ENCODE measurements around the gene RPL28. TPM values are rescaled to one million over a fixed set of nuclear protein-coding genes. Genes with fewer than 3 reads are reported as not detected.
A peak's percentile ranks its signal among the peaks of the same experiment; 100 is the strongest.

Gene RPL28
- total and polyA plus RNA-seq, 2 of the 13 experiments (the other 11 are each of a cell fraction or from before 2014, with no cell fraction given) = 105 to 420 TPM

DNA sequence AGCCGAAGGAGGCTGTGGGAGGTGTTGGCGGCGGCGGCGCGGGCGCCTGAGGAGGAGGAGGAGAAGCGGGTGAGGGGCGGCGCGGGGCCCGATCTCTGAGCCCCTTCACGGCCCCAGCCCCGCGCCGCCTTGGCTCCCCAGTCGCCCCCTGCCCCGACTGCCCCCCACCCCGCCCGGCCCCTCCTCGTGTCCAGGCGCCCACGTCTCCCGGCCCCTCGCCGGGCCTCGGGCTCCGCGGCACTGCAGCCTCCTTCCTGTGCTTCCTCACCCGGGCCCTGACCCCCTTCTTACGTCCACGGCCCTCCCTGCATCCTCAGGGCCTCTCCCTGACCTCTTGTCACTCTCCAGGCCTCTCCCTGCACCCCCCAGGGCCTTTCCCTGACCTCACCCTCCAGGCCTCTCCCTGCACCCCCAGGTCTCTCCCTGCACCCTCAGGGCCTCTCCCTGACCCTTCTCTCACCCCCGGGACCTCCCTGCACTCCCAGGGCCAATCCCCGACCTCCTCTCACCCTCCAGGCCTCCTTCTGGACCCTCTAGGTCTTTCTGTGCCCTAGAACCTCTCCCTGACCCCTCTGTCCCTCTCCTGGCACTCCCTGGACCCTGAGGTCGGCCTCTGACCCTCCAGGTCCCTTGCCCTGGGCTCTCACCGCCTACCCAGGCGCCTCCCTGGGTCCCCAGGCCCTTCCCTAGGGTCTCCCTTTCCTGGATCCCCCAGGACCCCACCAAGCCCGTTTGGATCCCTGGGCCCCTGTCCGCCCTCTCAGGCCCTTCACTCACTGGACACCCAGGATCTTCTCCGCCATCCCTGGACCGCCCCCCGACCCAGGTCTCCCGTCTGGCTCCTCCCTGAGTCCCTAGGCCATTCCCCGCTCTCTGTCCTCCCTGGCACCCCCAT lies 45.6 kb upstream of the RPL28 start:
- H3K4me2 ChIP-seq (ENCODE audit: low read depth, low read length) = peak overlapping the region; percentile 81
- ChIA-PET POLR2A (interaction anchor here (0.7 to 2.0 kb wide), 28 partner anchors 9 to 314 kb away, joined by 3 to 20 read pairs (median 4); partner anchors contain the start of genes DNAAF3, GARIN5B, HSPBP1 and ISOC2), CTCF (ENCODE audit: low intra/inter-chr PET ratio, low total read pairs) (interaction anchor here (1.1 kb wide), 1 partner anchor 38 kb away, joined by 3 read pairs; no protein-coding TSS in a partner anchor)
- ATAC-seq (peak; percentile 0; the same call in 1 of the 3 replicates), DNase-seq (ENCODE audit: low spot score) (no peak), FAIRE-seq (no peak)
- H3K4me1 ChIP-seq (ENCODE audit: insufficient read depth, low read length) = peaks cover 27% of the 10 kb centered on the region
- H2AFZ ChIP-seq (ENCODE audit: low read length) = no peak overlapping the region
- H3K27me3 ChIP-seq (ENCODE audit: control insufficient read depth in 1 of 2, insufficient read depth in 2 of 2, low read length in 2 of 2) = no peaks in the 10 kb centered on the region; a peak in 1 of 5 replicates
- peak overlapping the region; percentile 95 for H3K9ac ChIP-seq (ENCODE audit: insufficient read depth, low read depth, low read length)
- peak overlapping the region; percentile 75 for H3K27ac ChIP-seq (ENCODE audit: extremely low read length, insufficient read depth, low read length)
- H3K36me3 ChIP-seq (replicated peaks in 1 of 2; ENCODE audit: control insufficient read depth in 1 of 2, insufficient read depth in 2 of 2, low read length in 2 of 2) = peaks cover 2 to 7% of the 10 kb centered on the region in 2 experiments; a peak in 3 of 5 replicates
- H3K79me2 ChIP-seq (ENCODE audit: insufficient read depth, low read length) = peaks cover 5% of the 10 kb centered on the region
- no TSS peak for BruUV-seq (replicated peaks)
- in situ Hi-C loops (cut with HindIII; ENCODE audit: extremely low pct_ligation_motif_present, low pct_unique_long_range_greater_than_20kb) = no loop called here
- peak overlapping the region; percentile 82 to 99 (median 91) for H3K4me3 ChIP-seq (replicated peaks in 1 of 3; ENCODE audit: insufficient read depth in 1 of 3, low read depth in 2 of 3, low read length in 3 of 3)
- H3K9me3 ChIP-seq (ENCODE audit: low read length) = no peaks in the 10 kb centered on the region
- H4K20me1 ChIP-seq (ENCODE audit: insufficient read depth, low read length) = peaks cover 3% of the 10 kb centered on the region; the same call in 1 of the 2 replicates
- intact Hi-C loops (cut with micrococcal nuclease; ENCODE audit: unreplicated experiment) = loop anchor here (1.0 to 5.0 kb wide), 2 partner anchors 39 to 772 kb away; no protein-coding TSS in a partner anchor
- WGBS (ENCODE audit: low lambda C conversion rate) = 1% methylated on average over 17 of the region's 44 CpGs
- TF ChIP-seq FOXK1 (CRISPR knock-in tag; IDR thresholded peaks at IDR 0.05; ENCODE audit: borderline replicate concordance, low read depth) (no peak), KAT7 (CRISPR knock-in tag; IDR thresholded peaks at IDR 0.05; ENCODE audit: borderline replicate concordance) (0 out of 2 replicates have a peak, but pooled peaks have one; percentile 11), CREB1 (IDR thresholded peaks at IDR 0.05) (no peak), CREB1 (CRISPR knock-in tag; IDR thresholded peaks at IDR 0.05) (no peak), ZFY (CRISPR knock-in tag; IDR thresholded peaks at IDR 0.05) (peak; percentile 60; the same call in 1 of the 2 replicates), ZNF331 (CRISPR knock-in tag; IDR thresholded peaks at IDR 0.05) (0 out of 2 replicates have a peak, but pooled peaks have one; percentile 15), GTF2F1 (IDR thresholded peaks at IDR 0.05; ENCODE audit: low read length) (no peak), ZNF430 (CRISPR knock-in tag; IDR thresholded peaks at IDR 0.05) (no peak), ZNF792 (CRISPR knock-in tag; IDR thresholded peaks at IDR 0.05) (no peak), SAP130 (CRISPR knock-in tag; IDR thresholded peaks at IDR 0.05; ENCODE audit: low read depth) (0 out of 2 replicates have a peak, but pooled peaks have one; percentile 13), TEAD3 (CRISPR knock-in tag; optimal IDR thresholded peaks at IDR 0.05; ENCODE audit: borderline replicate concordance) (no peak), SAFB2 (CRISPR knock-in tag; IDR thresholded peaks at IDR 0.05; ENCODE audit: borderline replicate concordance, low read depth) (no peak), POLR2A (IDR thresholded peaks at IDR 0.05; ENCODE audit: insufficient read depth in 1 of 2, low read depth in 2 of 2, low read length in 2 of 2) (peak; percentile 56 to 75; a peak in 3 of 4 replicates), TARDBP (CRISPR knock-in tag; IDR thresholded peaks at IDR 0.05) (no peak), KLF16 (CRISPR knock-in tag; IDR thresholded peaks at IDR 0.05) (no peak), NCOA1 (CRISPR knock-in tag; IDR thresholded peaks at IDR 0.05) (peak; percentile 74; the same call in 1 of the 2 replicates), JUNB (CRISPR knock-in tag; IDR thresholded peaks at IDR 0.05; ENCODE audit: borderline replicate concordance) (no peak)
- TF ChIP-seq, protein P1, sequence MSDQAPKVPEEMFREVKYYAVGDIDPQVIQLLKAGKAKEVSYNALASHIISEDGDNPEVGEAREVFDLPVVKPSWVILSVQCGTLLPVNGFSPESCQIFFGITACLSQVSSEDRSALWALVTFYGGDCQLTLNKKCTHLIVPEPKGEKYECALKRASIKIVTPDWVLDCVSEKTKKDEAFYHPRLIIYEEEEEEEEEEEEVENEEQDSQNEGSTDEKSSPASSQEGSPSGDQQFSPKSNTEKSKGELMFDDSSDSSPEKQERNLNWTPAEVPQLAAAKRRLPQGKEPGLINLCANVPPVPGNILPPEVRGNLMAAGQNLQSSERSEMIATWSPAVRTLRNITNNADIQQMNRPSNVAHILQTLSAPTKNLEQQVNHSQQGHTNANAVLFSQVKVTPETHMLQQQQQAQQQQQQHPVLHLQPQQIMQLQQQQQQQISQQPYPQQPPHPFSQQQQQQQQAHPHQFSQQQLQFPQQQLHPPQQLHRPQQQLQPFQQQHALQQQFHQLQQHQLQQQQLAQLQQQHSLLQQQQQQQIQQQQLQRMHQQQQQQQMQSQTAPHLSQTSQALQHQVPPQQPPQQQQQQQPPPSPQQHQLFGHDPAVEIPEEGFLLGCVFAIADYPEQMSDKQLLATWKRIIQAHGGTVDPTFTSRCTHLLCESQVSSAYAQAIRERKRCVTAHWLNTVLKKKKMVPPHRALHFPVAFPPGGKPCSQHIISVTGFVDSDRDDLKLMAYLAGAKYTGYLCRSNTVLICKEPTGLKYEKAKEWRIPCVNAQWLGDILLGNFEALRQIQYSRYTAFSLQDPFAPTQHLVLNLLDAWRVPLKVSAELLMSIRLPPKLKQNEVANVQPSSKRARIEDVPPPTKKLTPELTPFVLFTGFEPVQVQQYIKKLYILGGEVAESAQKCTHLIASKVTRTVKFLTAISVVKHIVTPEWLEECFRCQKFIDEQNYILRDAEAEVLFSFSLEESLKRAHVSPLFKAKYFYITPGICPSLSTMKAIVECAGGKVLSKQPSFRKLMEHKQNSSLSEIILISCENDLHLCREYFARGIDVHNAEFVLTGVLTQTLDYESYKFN (CRISPR knock-in tag; conservative IDR thresholded peaks at IDR 0.05) = no peak
- TF ChIP-seq, protein P2, sequence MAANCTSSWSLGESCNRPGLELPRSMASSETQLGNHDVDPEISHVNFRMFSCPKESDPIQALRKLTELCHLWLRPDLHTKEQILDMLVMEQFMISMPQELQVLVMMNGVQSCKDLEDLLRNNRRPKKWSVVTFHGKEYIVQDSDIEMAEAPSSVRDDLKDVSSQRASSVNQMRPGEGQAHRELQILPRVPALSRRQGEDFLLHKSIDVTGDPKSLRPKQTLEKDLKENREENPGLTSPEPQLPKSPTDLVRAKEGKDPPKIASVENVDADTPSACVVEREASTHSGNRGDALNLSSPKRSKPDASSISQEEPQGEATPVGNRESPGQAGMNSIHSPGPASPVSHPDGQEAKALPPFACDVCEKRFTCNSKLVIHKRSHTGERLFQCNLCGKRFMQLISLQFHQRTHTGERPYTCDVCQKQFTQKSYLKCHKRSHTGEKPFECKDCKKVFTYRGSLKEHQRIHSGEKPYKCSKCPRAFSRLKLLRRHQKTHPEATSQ (CRISPR knock-in tag; IDR thresholded peaks at IDR 0.05; ENCODE audit: borderline replicate concordance) = no peak
- TF ChIP-seq, protein P3, sequence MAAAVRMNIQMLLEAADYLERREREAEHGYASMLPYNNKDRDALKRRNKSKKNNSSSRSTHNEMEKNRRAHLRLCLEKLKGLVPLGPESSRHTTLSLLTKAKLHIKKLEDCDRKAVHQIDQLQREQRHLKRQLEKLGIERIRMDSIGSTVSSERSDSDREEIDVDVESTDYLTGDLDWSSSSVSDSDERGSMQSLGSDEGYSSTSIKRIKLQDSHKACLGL (CRISPR knock-in tag; IDR thresholded peaks at IDR 0.05) = peak; percentile 62; the same call in 1 of the 2 replicates

Measured in HepG2 (cell line).